HepG2 (cell line): Measurements from ENCODE around the gene P3H3. TPM values are rescaled to one million over a fixed set of nuclear protein-coding genes. Genes with fewer than 3 reads are reported as not detected.

Experiments used
- ATRX ChIP-seq: sonication (generic); formaldehyde crosslinking; IDR thresholded peaks from 2 replicates; pipeline ENCODE4 v1.4.0; 2020; ENCODE audit warnings: missing genetic modification reagents, borderline replicate concordance
- BORCS8-MEF2B ChIP-seq: sonication (generic); formaldehyde crosslinking; IDR thresholded peaks from 2 replicates; pipeline ENCODE4 v1.8.0; 2022; ENCODE audit warnings: mild to moderate bottlenecking, missing genetic modification reagents
- DNMT1 ChIP-seq: sonication (generic); formaldehyde crosslinking; IDR thresholded peaks from 2 replicates; pipeline ENCODE4 v1.5.1; 2020; ENCODE audit warnings: mild to moderate bottlenecking, missing genetic modification reagents
- GABPA ChIP-seq, 2 experiments: IDR thresholded peaks; 2 replicates each; pipeline ENCODE4 v1.6.1; 2011 to 2016; ENCODE audit warnings: low read depth in 2 of 2, low read length in 1 of 2, missing biosample characterization in 1 of 2, missing genetic modification characterization in 1 of 2
- JARID2 ChIP-seq: sonication (generic); formaldehyde crosslinking; IDR thresholded peaks from 2 replicates; pipeline ENCODE4 v1.8.1; 2023; ENCODE audit warnings: missing genetic modification reagents, inconsistent platforms; ENCODE audit not compliant: insufficient replicate concordance
- LRRFIP1 ChIP-seq: sonication (generic); formaldehyde crosslinking; conservative IDR thresholded peaks from 2 replicates; pipeline ENCODE4 v1.4.0; 2020; ENCODE audit warnings: missing genetic modification reagents
- MTF2 ChIP-seq: sonication (generic); formaldehyde crosslinking; IDR thresholded peaks from 2 replicates; pipeline ENCODE4 v1.5.0; 2020; ENCODE audit warnings: missing genetic modification reagents, borderline replicate concordance
- NFIB ChIP-seq: sonication (generic); formaldehyde crosslinking; IDR thresholded peaks from 2 replicates; pipeline ENCODE4 v1.9.0; 2021; ENCODE audit warnings: missing genetic modification reagents, mild to moderate bottlenecking, borderline replicate concordance
- NFYC ChIP-seq: IDR thresholded peaks from 2 replicates; pipeline ENCODE4 v1.6.1; 2016; ENCODE audit warnings: missing genetic modification reagents, missing compliant biosample characterization
- NR3C1 ChIP-seq: sonication (generic); formaldehyde crosslinking; IDR thresholded peaks from 2 replicates; pipeline ENCODE4 v1.4.0; 2020; ENCODE audit warnings: missing genetic modification reagents
- TBX3 ChIP-seq: fragments of 450-650 bp; IDR thresholded peaks from 2 replicates; pipeline ENCODE4 v1.6.1; 2017; ENCODE audit warnings: antibody characterized with exemption, mild to moderate bottlenecking, inconsistent platforms, borderline replicate concordance
- WIZ ChIP-seq: sonication (generic); formaldehyde crosslinking; IDR thresholded peaks from 2 replicates; pipeline ENCODE4 v1.5.1; 2020; ENCODE audit warnings: mild to moderate bottlenecking, missing genetic modification reagents
- ZFP41 ChIP-seq: sonication (generic); formaldehyde crosslinking; IDR thresholded peaks from 2 replicates; pipeline ENCODE4 v1.4.0; 2020; ENCODE audit warnings: mild to moderate bottlenecking, missing genetic modification reagents, borderline replicate concordance
- ZNF260 ChIP-seq: sonication (generic); formaldehyde crosslinking; IDR thresholded peaks from 2 replicates; pipeline ENCODE4 v1.4.0; 2020; ENCODE audit warnings: missing genetic modification reagents, low read depth, mild to moderate bottlenecking, borderline replicate concordance
- ZNF335 ChIP-seq: sonication (generic); formaldehyde crosslinking; IDR thresholded peaks from 2 replicates; pipeline ENCODE4 v1.4.0; 2020; ENCODE audit warnings: missing genetic modification reagents
- ZNF432 ChIP-seq: sonication (generic); formaldehyde crosslinking; IDR thresholded peaks from 2 replicates; pipeline ENCODE4 v1.5.0; 2020; ENCODE audit warnings: missing genetic modification reagents, mild to moderate bottlenecking, borderline replicate concordance
- ZNF776 ChIP-seq: sonication (generic); formaldehyde crosslinking; IDR thresholded peaks from 2 replicates; pipeline ENCODE4 v1.4.0; 2020; ENCODE audit warnings: mild to moderate bottlenecking, missing genetic modification reagents
- polyA plus RNA-seq, 8 experiments: library from polyadenylated mRNA; depleted of rRNA in 3 of 8; stranded (reverse) in 7 of 8; unstranded in 1 of 8; fragments of >200 nt; fragmentation: Illumina TruSeq in 4 of 8; extraction: Trizol in 4 of 8; gene quantifications; 2 replicates each; pipeline versions ENCODE4 v1.2.1 to v1.2.3, GENCODE V29; 2011 to 2016; ENCODE audit warnings: low read depth in 4 of 8, missing spikeins in 1 of 8, mixed read lengths in 1 of 8; ENCODE audit not compliant: insufficient read depth in 1 of 8
- total RNA-seq, 5 experiments: library from RNA; depleted of rRNA; stranded (reverse); fragments of >200 nt; fragmentation: Illumina TruSeq; extraction: Trizol; gene quantifications; 2 replicates each; pipeline ENCODE4 v1.2.3, GENCODE V29; 2016; ENCODE audit warnings: low read depth in 1 of 5
- TF ChIP-seq, protein P1 (sequence below): sonication (generic); formaldehyde crosslinking; IDR thresholded peaks from 2 replicates; pipeline ENCODE4 v1.4.0; 2020; ENCODE audit warnings: mild to moderate bottlenecking, missing genetic modification reagents

Gene P3H3
- total and polyA plus RNA-seq, 2 of the 13 experiments (the other 11 are each of a cell fraction or from before 2014, with no cell fraction given), result 20.1 to 20.5 TPM

DNA sequence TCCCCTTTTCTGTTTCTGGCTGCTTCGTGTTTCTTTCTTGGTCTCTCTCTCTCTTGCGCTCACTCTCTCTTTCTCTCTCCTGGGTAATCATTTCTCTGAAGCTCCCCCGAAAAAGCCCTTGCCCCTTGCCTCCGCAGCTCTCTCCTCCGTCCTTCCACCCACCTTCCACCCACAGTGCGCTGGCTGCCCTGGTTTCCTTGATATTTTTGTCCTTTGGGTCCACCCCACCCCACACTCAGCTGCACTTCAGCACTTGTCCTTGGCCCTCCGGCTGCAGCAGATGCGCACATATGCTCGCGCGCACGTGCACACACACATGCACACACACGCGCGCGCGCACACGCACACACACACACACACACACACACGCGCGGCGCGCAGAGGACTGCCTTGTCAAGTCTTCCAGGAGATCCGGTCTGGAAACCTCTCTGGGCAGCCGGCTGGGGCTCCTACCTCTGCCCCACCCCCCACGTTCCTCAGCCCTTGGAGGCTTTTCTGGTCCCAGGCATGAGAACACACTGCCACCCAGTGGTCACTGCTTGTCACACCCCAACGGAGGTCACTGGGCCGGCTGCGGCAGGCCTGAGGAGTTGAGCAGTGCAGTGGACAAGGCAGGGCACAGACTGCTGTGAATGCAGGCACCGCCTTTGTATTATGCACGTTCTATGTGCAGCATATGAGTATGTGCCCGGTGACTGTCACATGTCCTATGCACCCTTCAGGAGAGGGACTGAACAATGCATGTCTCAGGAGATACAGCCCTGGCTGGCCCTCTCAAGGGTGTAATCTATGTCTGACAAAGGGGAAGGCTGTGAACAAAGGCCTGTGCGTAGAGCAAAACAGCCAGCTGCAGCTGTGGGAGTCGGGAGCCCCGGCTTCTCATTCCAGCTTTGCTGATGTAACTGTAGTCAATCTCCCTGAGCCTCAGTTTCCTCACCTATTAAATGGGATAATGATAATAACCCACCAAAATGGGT, 49.3 kb upstream of the P3H3 start (continued):
- TF ChIP-seq ZFP41 (CRISPR knock-in tag) (no peak), NFIB (no peak), ZNF776 (CRISPR knock-in tag) (peak; percentile 64; the same call in 1 of the 2 replicates), ZNF335 (CRISPR knock-in tag) (no peak), ZNF432 (CRISPR knock-in tag) (no peak), TBX3 (0 out of 2 replicates have a peak, but pooled peaks have one; percentile 11), LRRFIP1 (CRISPR knock-in tag) (no peak), NR3C1 (CRISPR knock-in tag) (no peak), DNMT1 (CRISPR knock-in tag) (no peak; the same call in 1 of the 2 replicates), WIZ (CRISPR knock-in tag) (no peak; the same call in 1 of the 2 replicates), JARID2 (CRISPR knock-in tag) (peak; percentile 77), GABPA (IDR thresholded peaks at IDR 0.05; ENCODE audit: low read depth, low read length) (no peak), GABPA (CRISPR knock-in tag; IDR thresholded peaks at IDR 0.05; ENCODE audit: low read depth) (peak; percentile 58; the same call in 1 of the 2 replicates), BORCS8-MEF2B (CRISPR knock-in tag) (no peak; the same call in 1 of the 2 replicates), ATRX (CRISPR knock-in tag) (no peak), NFYC (CRISPR knock-in tag) (no peak), ZNF260 (CRISPR knock-in tag) (no peak), MTF2 (CRISPR knock-in tag) (no peak)
- TF ChIP-seq, protein P1, sequence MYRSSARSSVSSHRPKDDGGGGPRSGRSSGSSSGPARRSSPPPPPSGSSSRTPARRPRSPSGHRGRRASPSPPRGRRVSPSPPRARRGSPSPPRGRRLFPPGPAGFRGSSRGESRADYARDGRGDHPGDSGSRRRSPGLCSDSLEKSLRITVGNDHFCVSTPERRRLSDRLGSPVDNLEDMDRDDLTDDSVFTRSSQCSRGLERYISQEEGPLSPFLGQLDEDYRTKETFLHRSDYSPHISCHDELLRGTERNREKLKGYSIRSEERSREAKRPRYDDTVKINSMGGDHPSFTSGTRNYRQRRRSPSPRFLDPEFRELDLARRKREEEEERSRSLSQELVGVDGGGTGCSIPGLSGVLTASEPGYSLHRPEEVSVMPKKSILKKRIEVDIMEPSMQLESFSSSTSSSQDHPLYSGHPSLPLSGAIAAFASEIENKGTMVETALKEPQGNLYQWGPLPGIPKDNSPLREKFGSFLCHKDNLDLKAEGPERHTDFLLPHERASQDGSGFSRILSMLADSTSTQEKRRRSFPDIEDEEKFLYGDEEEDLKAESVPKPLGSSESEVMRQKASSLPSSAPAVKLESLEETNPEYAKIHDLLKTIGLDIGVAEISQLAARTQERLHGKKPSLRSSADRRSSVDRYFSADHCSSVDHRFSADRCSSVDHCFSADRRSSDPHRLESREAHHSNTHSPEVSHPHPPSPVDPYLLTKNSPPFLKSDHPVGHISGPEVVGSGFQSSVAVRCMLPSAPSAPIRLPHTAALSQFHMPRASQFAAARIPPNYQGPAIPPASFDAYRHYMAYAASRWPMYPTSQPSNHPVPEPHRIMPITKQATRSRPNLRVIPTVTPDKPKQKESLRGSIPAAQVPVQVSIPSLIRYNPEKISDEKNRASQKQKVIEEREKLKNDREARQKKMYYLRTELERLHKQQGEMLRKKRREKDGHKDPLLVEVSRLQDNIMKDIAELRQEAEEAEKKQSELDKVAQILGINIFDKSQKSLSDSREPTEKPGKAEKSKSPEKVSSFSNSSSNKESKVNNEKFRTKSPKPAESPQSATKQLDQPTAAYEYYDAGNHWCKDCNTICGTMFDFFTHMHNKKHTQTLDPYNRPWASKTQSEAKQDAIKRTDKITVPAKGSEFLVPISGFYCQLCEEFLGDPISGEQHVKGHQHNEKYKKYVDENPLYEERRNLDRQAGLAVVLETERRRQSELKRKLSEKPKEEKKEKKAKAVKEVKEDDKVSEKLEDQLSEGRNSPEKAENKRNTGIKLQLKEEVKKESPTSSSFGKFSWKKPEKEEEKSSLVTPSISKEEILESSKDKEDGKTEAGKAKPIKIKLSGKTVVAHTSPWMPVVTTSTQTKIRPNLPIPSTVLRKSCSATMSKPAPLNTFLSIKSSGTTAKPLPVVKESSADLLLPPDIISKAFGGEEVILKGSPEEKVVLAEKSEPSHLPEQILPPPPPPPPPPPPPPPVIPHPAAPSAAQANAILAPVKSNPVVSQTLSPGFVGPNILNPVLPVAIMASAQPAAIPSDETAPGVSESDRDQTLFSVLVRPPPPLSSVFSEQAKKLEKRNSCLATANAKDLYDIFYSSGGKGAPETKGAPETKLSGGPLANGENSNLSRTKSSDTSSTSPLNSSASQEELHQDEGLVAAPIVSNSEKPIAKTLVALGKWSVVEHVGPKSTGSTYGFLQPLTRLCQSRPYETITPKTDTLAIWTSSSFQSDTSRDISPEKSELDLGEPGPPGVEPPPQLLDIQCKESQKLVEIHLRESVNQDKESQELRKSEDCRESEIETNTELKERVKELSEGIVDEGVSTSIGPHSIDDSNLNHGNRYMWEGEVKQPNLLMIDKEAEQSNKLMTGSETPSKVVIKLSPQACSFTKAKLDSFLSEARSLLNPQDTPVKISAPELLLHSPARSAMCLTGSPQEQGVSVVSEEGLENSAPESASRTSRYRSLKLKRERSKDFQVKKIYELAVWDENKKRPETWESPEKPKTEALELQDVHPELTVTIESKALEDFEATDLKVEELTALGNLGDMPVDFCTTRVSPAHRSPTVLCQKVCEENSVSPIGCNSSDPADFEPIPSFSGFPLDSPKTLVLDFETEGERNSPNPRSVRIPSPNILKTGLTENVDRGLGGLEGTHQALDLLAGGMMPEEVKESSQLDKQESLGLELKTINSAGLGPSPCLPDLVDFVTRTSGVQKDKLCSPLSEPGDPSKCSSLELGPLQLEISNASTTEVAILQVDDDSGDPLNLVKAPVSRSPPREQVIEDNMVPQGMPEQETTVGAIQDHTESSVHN (CRISPR knock-in tag), result no peak
